Ramos (cell line): ENCODE measurements around the gene USP48.

Source experiments
- in situ Hi-C: fragments of 300-500 bp; cut with MboI; formaldehyde crosslinking; loops from one replicate; pipeline ENCODE4 v1.14.3; 2022; ENCODE audit warnings: low sequenced_read_pairs; ENCODE audit not compliant: unreplicated experiment

USP48 gene

GRCh38 chr1:21630571-21631343 lies 152.2 kb downstream of the USP48 start:
- in situ Hi-C loops: no loop called here

GRCh38 chr1:21629971-21630370 lies 153.0 kb downstream of the USP48 start:
- in situ Hi-C loops: no loop called here

- in situ Hi-C loops: no loop called here
Observed at GRCh38 chr1:21628798-21629393, 154.1 kb downstream of the USP48 start.
